CD4-positive, alpha-beta memory T cell (primary cell): ENCODE measurements around the gene TAF11L13. TPM values are rescaled to one million over a fixed set of nuclear protein-coding genes. Genes with fewer than 3 reads are reported as not detected.

Experiments
- CTCF ChIA-PET: fragments of 350-600 bp; sonication (Branson Sonifier 250); formaldehyde crosslinking; loops from one replicate; lab custom pipeline; 2021; ENCODE audit warnings: inconsistent platforms; ENCODE audit not compliant: partially characterized antibody; lab: Charles Lee
- POLR2A ChIA-PET: fragments of 350-600 bp; sonication (Branson Sonifier 250); formaldehyde crosslinking; loops from one replicate; lab custom pipeline; 2021; ENCODE audit not compliant: partially characterized antibody; lab: Charles Lee
- DNase-seq, 5 donors: peaks; one replicate each; pipeline versions ENCODE4 v3.0.0 to v3.0.0-alpha.2; 2020 to 2022; ENCODE audit warnings: mixed read lengths in 1 of 5
- H3K27ac ChIP-seq: one replicate; pipeline ENCODE4 v1.7.0; 2013; ENCODE audit warnings: low read depth, low read length
- H3K27me3 ChIP-seq: 2 replicates; pipeline ENCODE4 v1.7.0; 2013; ENCODE audit warnings: mild to moderate bottlenecking, low read length, moderate library complexity; ENCODE audit not compliant: insufficient read depth
- H3K36me3 ChIP-seq: 2 replicates; pipeline ENCODE4 v1.7.0; 2013; ENCODE audit warnings: mild to moderate bottlenecking, low read length, moderate library complexity; ENCODE audit not compliant: insufficient read depth
- H3K4me1 ChIP-seq: 2 replicates; pipeline ENCODE4 v1.7.0; 2013; ENCODE audit warnings: mild to moderate bottlenecking, low read length, moderate library complexity; ENCODE audit not compliant: insufficient read depth
- H3K4me3 ChIP-seq, 2 donors: one replicate each; pipeline ENCODE4 v1.7.0; 2013; ENCODE audit warnings: low read length in 2 of 2, mild to moderate bottlenecking in 1 of 2
- H3K9me3 ChIP-seq, 2 donors: one replicate each; pipeline ENCODE4 v1.7.0; 2013; ENCODE audit warnings: low read length in 2 of 2, control low read depth in 1 of 2; ENCODE audit not compliant: control insufficient read depth in 1 of 2
- H3K27ac Mint-ChIP-seq, 7 donors: one replicate each; pipeline ENCODE4 v1.8.0; 2020 to 2021; ENCODE audit warnings: mixed read lengths in 7 of 7, mild to moderate bottlenecking in 6 of 7, inconsistent platforms in 3 of 7, moderate library complexity in 3 of 7
- H3K27me3 Mint-ChIP-seq, 2 donors: one replicate each; pipeline ENCODE4 v1.8.0; 2020 to 2021; ENCODE audit warnings: mixed read lengths in 2 of 2
- H3K36me3 Mint-ChIP-seq, 2 donors: one replicate each; pipeline ENCODE4 v1.8.0; 2020 to 2021; ENCODE audit warnings: mixed read lengths in 2 of 2, inconsistent platforms in 1 of 2, mild to moderate bottlenecking in 1 of 2
- H3K4me1 Mint-ChIP-seq, 4 donors: one replicate each; pipeline ENCODE4 v1.8.0; 2020 to 2021; ENCODE audit warnings: mixed read lengths in 4 of 4, mild to moderate bottlenecking in 1 of 4
- H3K4me3 Mint-ChIP-seq, 8 donors: one replicate each; pipeline ENCODE4 v1.8.0; 2020 to 2021; ENCODE audit warnings: mixed read lengths in 8 of 8, mild to moderate bottlenecking in 7 of 8, moderate library complexity in 6 of 8, inconsistent platforms in 3 of 8
- H3K9me3 Mint-ChIP-seq, 8 donors: one replicate each; pipeline ENCODE4 v1.8.0; 2020 to 2021; ENCODE audit warnings: mixed read lengths in 8 of 8, mild to moderate bottlenecking in 5 of 8, inconsistent platforms in 3 of 8, moderate library complexity in 1 of 8
- intact Hi-C: fragments of 100-400 bp; cut with micrococcal nuclease; formaldehyde crosslinking; loops from one replicate; pipeline ENCODE4 v1.15.1; 2023
- polyA plus RNA-seq, 2 donors: library from polyadenylated mRNA; unstranded; fragments of 300-500 nt; fragmentation: Illumina TruSeq; gene quantifications; one replicate each; pipeline ENCODE4 v1.2.3, GENCODE V29; 2021
- total RNA-seq, 2 experiments: library from RNA; stranded (reverse); gene quantifications; one replicate each; pipeline ENCODE4 v1.2.3, GENCODE V29; 2021

Gene TAF11L13
- total and polyA plus RNA-seq, 4 experiments from 2014 or later, result not detected

GRCh38 chr5:17679597-17680203 lies 47.8 kb downstream of the TAF11L13 start:
- no peaks in the 10 kb centered on the region for H3K36me3 Mint-ChIP-seq
- CTCF ChIA-PET, result no interaction called here

GRCh38 chr5:17680737-17681136 lies 48.8 kb downstream of the TAF11L13 start:
- Histone ChIP-seq H3K36me3 (no peaks in the 10 kb centered on the region), H3K4me3 (no peak overlapping the region), H3K4me1 (no peaks in the 10 kb centered on the region), H3K9me3 (no peaks in the 10 kb centered on the region), H3K27me3 (no peaks in the 10 kb centered on the region), H3K27ac (no peak overlapping the region)
- ChIA-PET CTCF (no interaction called here), POLR2A (no interaction called here)
- H3K9me3 Mint-ChIP-seq, result peaks cover under 1 to 10% (median 4%) of the 10 kb centered on the region in 8 donors
- no peaks in the 10 kb centered on the region for H3K4me1 Mint-ChIP-seq
- intact Hi-C loops, result no loop called here
- no peak overlapping the region for H3K4me3 Mint-ChIP-seq
- no peak for DNase-seq
- no peak overlapping the region for H3K27ac Mint-ChIP-seq
- H3K27me3 Mint-ChIP-seq, result no peaks in the 10 kb centered on the region
- no peaks in the 10 kb centered on the region for H3K36me3 Mint-ChIP-seq

More at GRCh38 chr5:17679597-17680203, 47.8 kb downstream of the TAF11L13 start:
- H3K4me3 Mint-ChIP-seq, result no peak overlapping the region
- H3K27me3 Mint-ChIP-seq, result no peaks in the 10 kb centered on the region
- no peaks in the 10 kb centered on the region for H3K4me1 Mint-ChIP-seq
- no peaks in the 10 kb centered on the region for H3K36me3 ChIP-seq
- no peaks in the 10 kb centered on the region for H3K9me3 ChIP-seq
- DNase-seq, result no peak
- no peaks in the 10 kb centered on the region for H3K27me3 ChIP-seq
- no peaks in the 10 kb centered on the region for H3K4me1 ChIP-seq
- H3K27ac ChIP-seq, result no peak overlapping the region
- POLR2A ChIA-PET, result no interaction called here
- no peak overlapping the region for H3K4me3 ChIP-seq
- intact Hi-C loops, result no loop called here
- H3K9me3 Mint-ChIP-seq, result peaks cover 2 to 10% (median 4%) of the 10 kb centered on the region in 8 donors
- H3K27ac Mint-ChIP-seq, result no peak overlapping the region

Other genes with a start within 250 kb of the TAF11L13 start
- not detected for gene TAF11L2, start 133.9 kb upstream of the TAF11L13 start, total RNA-seq
- gene TAF11L2, start 133.9 kb upstream of the TAF11L13 start, polyA plus RNA-seq, result not detected
- gene TAF11L3, start 113.7 kb upstream of the TAF11L13 start, total RNA-seq, result not detected
- gene TAF11L3, start 113.7 kb upstream of the TAF11L13 start, polyA plus RNA-seq, result not detected
- gene TAF11L4, start 110.3 kb upstream of the TAF11L13 start, total RNA-seq, result not detected
- gene TAF11L4, start 110.3 kb upstream of the TAF11L13 start, polyA plus RNA-seq, result not detected
- gene TAF11L5, start 106.9 kb upstream of the TAF11L13 start, total RNA-seq, result not detected
- gene TAF11L5, start 106.9 kb upstream of the TAF11L13 start, polyA plus RNA-seq, result not detected
- gene TAF11L6, start 103.4 kb upstream of the TAF11L13 start, total RNA-seq, result not detected
- not detected for gene TAF11L6, start 103.4 kb upstream of the TAF11L13 start, polyA plus RNA-seq
- not detected for gene TAF11L7, start 46.3 kb upstream of the TAF11L13 start, total RNA-seq
- gene TAF11L7, start 46.3 kb upstream of the TAF11L13 start, polyA plus RNA-seq, result not detected
- not detected for gene TAF11L8, start 41.1 kb upstream of the TAF11L13 start, total RNA-seq
- gene TAF11L8, start 41.1 kb upstream of the TAF11L13 start, polyA plus RNA-seq, result not detected
- gene TAF11L9, start 37.7 kb upstream of the TAF11L13 start, total RNA-seq, result not detected
- not detected for gene TAF11L9, start 37.7 kb upstream of the TAF11L13 start, polyA plus RNA-seq
- gene TAF11L10, start 34.3 kb upstream of the TAF11L13 start, total RNA-seq, result not detected
- not detected for gene TAF11L10, start 34.3 kb upstream of the TAF11L13 start, polyA plus RNA-seq
- not detected for gene TAF11L11, start 27.9 kb upstream of the TAF11L13 start, total RNA-seq
- gene TAF11L11, start 27.9 kb upstream of the TAF11L13 start, polyA plus RNA-seq, result not detected
- not detected for gene TAF11L12, start 21.7 kb upstream of the TAF11L13 start, total RNA-seq
- not detected for gene TAF11L12, start 21.7 kb upstream of the TAF11L13 start, polyA plus RNA-seq
- not detected for gene TAF11L14, start 2.4 kb downstream of the TAF11L13 start, total RNA-seq
- not detected for gene TAF11L14, start 2.4 kb downstream of the TAF11L13 start, polyA plus RNA-seq